GM21360 (cell line): Measurements from ENCODE around the gene PSAP.
A peak's percentile ranks its signal among the peaks of the same experiment; 100 is the strongest.

Source experiments
- ATAC-seq: cut with Tn5 transposase; IDR thresholded peaks from one replicate; pipeline ENCODE4 v1.9.1; 2021; ENCODE audit warnings: mild to moderate bottlenecking, moderate library complexity; ENCODE audit not compliant: unreplicated experiment

Gene PSAP

GRCh38 chr10:71770255-71770654 lies 80.8 kb downstream of the PSAP start:
- ATAC-seq, result no peak

- peak; percentile 27 for ATAC-seq
Observed at GRCh38 chr10:71769279-71769823, 81.7 kb downstream of the PSAP start.

GRCh38 chr10:71767420-71768035 lies 83.5 kb downstream of the PSAP start:
- ATAC-seq, result no peak

GRCh38 chr10:71766717-71767419 lies 84.2 kb downstream of the PSAP start:
- no peak for ATAC-seq
